ENCODE measurements around the gene GRIPAP1. TPM values are rescaled to one million over a fixed set of nuclear protein-coding genes. Genes with fewer than 3 reads are reported as not detected.

The GRIPAP1 gene
- polyA plus RNA-seq, 3 donors = 3.8 to 103 (median 10.7) TPM

DNA sequence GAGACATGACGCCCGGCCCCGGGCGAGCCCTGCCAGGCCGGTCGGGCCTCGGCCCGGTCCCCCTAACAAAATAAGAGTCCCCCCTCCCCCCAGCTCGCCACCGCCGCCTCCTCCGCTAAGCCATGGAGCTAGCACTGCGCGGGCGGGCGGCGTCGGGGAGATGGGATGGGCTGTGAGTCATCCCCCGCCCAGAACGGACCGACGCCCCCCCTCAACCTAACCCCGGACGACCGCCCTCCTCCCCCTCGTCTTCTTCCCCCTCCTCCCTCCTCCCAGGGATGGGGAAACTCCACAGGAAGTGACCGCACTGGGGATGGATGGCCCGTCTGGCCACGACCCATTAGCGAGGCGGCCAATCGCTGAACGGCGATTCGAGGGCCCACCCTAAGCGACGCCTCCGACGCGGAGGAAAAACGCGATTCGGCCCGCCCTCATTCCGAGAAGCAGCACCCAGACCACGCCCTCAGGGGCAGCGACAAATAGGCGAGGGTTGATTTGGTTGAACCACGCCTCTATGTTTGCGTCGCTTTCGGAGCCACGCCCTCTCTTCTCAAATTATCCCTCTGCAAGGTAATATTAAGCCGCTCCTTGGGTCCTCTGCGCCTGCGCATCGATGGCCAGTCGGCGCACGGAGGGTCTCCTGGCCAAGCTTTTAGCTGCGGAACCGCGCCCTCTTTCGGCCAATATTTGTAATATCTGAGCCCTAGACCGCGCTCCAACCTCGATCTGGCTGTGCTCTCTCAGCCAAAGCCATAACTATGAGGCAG lies 41.3 kb upstream of the GRIPAP1 start, which contains the start of gene TFE3:
Gene TFE3 (minus strand): TSS at position 138 of the 767 bp plus-strand sequence. CDS start 131 bp downstream, at position 7.
- Histone ChIP-seq H3K4me2 (replicated peaks; ENCODE audit: extremely low read depth, low read length, poor library complexity, severe bottlenecking) (peak within 1 kb of the TSS; percentile 80), H3K36me3 (replicated peaks in 1 of 2; ENCODE audit: control insufficient read depth in 1 of 2, insufficient read depth in 2 of 2, low read length in 2 of 2) (peaks cover 8 to 9% of the 10 kb centered on the region in 2 donors), H3K79me2 (ENCODE audit: insufficient read depth, low read length) (peaks cover 46% of the 10 kb centered on the region), H3K27me3 (ENCODE audit: control insufficient read depth in 2 of 2, insufficient read depth in 2 of 2, low read length in 2 of 2) (no peaks in the 10 kb centered on the region), H3K4me1 (ENCODE audit: control insufficient read depth in 1 of 2, insufficient read depth in 2 of 2, low read length in 2 of 2) (peaks cover 31 to 34% of the 10 kb centered on the region in 2 donors), H4K20me1 (ENCODE audit: insufficient read depth, low read length) (peaks cover 12% of the 10 kb centered on the region), H3K9ac (ENCODE audit: insufficient read depth, low read length, poor library complexity, severe bottlenecking) (peak within 1 kb of the TSS; percentile 93), H2AFZ (ENCODE audit: insufficient read depth, low read depth, low read length, poor library complexity, severe bottlenecking) (peak within 1 kb of the TSS; percentile 74), H3K27ac (ENCODE audit: low read depth in 1 of 2, low read length in 2 of 2) (peak within 1 kb of the TSS; percentile 83 to 88), H3K4me3 (replicated peaks in 1 of 3; ENCODE audit: low read depth in 2 of 3, low read length in 3 of 3) (peak within 1 kb of the TSS; percentile 77 to 91 (median 78)), H3K9me3 (replicated peaks in 1 of 2; ENCODE audit: control insufficient read depth in 1 of 2, insufficient read depth in 1 of 2, low read length in 2 of 2) (no peaks in the 10 kb centered on the region)
- Mint-ChIP-seq H3K9me3 (peaks cover 0 to 21% (median 3%) of the 10 kb centered on the region in 7 donors), H3K36me3 (peaks cover 12 to 17% of the 10 kb centered on the region in 2 donors), H3K27me3 (ENCODE audit: low read depth in 3 of 3) (peaks cover 0 to 13% (median 0%) of the 10 kb centered on the region in 3 donors), H3K4me3 (peak within 1 kb of the TSS; percentile 91 to 95), H3K27ac (peak within 1 kb of the TSS; percentile 94 to 97 (median 96)), H3K4me1 (peaks cover 42% of the 10 kb centered on the region)
- TF ChIP-seq, protein P1, sequence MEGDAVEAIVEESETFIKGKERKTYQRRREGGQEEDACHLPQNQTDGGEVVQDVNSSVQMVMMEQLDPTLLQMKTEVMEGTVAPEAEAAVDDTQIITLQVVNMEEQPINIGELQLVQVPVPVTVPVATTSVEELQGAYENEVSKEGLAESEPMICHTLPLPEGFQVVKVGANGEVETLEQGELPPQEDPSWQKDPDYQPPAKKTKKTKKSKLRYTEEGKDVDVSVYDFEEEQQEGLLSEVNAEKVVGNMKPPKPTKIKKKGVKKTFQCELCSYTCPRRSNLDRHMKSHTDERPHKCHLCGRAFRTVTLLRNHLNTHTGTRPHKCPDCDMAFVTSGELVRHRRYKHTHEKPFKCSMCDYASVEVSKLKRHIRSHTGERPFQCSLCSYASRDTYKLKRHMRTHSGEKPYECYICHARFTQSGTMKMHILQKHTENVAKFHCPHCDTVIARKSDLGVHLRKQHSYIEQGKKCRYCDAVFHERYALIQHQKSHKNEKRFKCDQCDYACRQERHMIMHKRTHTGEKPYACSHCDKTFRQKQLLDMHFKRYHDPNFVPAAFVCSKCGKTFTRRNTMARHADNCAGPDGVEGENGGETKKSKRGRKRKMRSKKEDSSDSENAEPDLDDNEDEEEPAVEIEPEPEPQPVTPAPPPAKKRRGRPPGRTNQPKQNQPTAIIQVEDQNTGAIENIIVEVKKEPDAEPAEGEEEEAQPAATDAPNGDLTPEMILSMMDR (IDR thresholded peaks at IDR 0.05) = peak; percentile 57
- 0% methylated on average over 23 of the region's 67 CpGs for WGBS (ENCODE audit: insufficient coverage)
- intact Hi-C loops (cut with micrococcal nuclease) = loop anchor here (5.0 to 10.0 kb wide), 4 partner anchors 41 to 149 kb away; partner anchors contain the start of genes GRIPAP1 (in 2 of the 2), OTUD5 (in 1 of the 2), PIM2 (in 1 of the 2) and PQBP1 (in 1 of the 2)
- peak; percentile 97 to 99 (median 99) for DNase-seq

DNA sequence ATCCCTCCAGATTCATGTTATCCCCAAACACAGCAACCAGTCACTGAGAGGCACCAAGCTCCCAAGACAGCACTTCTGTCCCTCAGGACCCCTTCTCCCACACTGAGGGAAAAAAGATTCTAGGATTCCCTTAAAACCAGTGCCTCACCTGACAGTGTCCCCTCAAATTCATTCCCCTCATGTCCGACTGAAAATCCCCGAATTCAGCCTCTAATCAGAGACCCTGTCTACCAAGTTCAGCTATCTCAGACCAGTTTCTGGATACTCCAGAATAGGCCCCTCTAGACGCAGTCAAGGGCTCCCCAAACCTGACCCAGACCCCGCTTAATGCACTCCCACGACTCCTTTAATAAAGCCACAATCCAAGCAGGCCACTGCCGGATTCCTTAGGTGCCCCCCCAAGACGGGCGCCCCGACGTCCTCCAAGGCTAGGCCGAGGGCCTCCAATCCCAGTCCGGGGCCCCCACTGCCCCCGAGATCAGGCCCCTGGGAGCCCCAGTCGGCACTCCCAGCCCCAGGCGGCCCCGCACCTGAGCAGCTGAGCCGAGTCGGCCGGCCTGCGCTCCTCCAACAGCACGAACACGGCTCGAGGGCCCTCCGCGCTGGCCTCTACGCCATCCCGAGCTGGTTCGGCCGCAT lies 40.6 kb upstream of the GRIPAP1 start:
- Histone ChIP-seq H2AFZ (ENCODE audit: insufficient read depth, low read depth, low read length, poor library complexity, severe bottlenecking) (no peak overlapping the region), H3K4me2 (replicated peaks; ENCODE audit: extremely low read depth, low read length, poor library complexity, severe bottlenecking) (peak overlapping the region; percentile 80), H3K36me3 (replicated peaks in 1 of 2; ENCODE audit: control insufficient read depth in 1 of 2, insufficient read depth in 2 of 2, low read length in 2 of 2) (peaks cover 15 to 16% of the 10 kb centered on the region in 2 donors), H3K79me2 (ENCODE audit: insufficient read depth, low read length) (peaks cover 53% of the 10 kb centered on the region), H3K4me3 (replicated peaks in 1 of 3; ENCODE audit: low read depth in 2 of 3, low read length in 3 of 3) (peak overlapping the region; percentile 77 to 91 (median 78)), H3K27ac (ENCODE audit: low read depth in 1 of 2, low read length in 2 of 2) (peak overlapping the region; percentile 83 to 88), H3K27me3 (ENCODE audit: control insufficient read depth in 2 of 2, insufficient read depth in 2 of 2, low read length in 2 of 2) (no peaks in the 10 kb centered on the region), H4K20me1 (ENCODE audit: insufficient read depth, low read length) (peaks cover 19% of the 10 kb centered on the region), H3K9ac (ENCODE audit: insufficient read depth, low read length, poor library complexity, severe bottlenecking) (peak overlapping the region; percentile 93), H3K9me3 (replicated peaks in 1 of 2; ENCODE audit: control insufficient read depth in 1 of 2, insufficient read depth in 1 of 2, low read length in 2 of 2) (no peaks in the 10 kb centered on the region), H3K4me1 (ENCODE audit: control insufficient read depth in 1 of 2, insufficient read depth in 2 of 2, low read length in 2 of 2) (peaks cover 31 to 34% of the 10 kb centered on the region in 2 donors)
- no peak for DNase-seq
- Mint-ChIP-seq H3K27me3 (ENCODE audit: low read depth in 3 of 3) (peaks cover 0 to 13% (median 0%) of the 10 kb centered on the region in 3 donors), H3K4me3 (peak overlapping the region; percentile 91 to 95), H3K9me3 (peaks cover 0 to 21% (median 3%) of the 10 kb centered on the region in 7 donors), H3K4me1 (peaks cover 44% of the 10 kb centered on the region), H3K36me3 (peaks cover 17 to 23% of the 10 kb centered on the region in 2 donors), H3K27ac (peak overlapping the region; percentile 94 to 97 (median 96))
- WGBS (ENCODE audit: insufficient coverage) = 0% methylated on average over 15 of the region's 29 CpGs
- TF ChIP-seq, protein P1 (IDR thresholded peaks at IDR 0.05) = no peak
- intact Hi-C loops (cut with micrococcal nuclease) = loop anchor here (5.0 to 10.0 kb wide), 4 partner anchors 40 to 148 kb away; partner anchors contain the start of genes GRIPAP1 (in 2 of the 2), OTUD5 (in 1 of the 2), PIM2 (in 1 of the 2) and PQBP1 (in 1 of the 2)
